CD14-positive monocyte (primary cell): ENCODE results near the gene IGLL1. TPM values are rescaled to one million over a fixed set of nuclear protein-coding genes. Genes with fewer than 3 reads are reported as not detected.
"Not testable (repeated sequence)": the region's sequence is repeated elsewhere in the genome, so short reads cannot be mapped to it uniquely, and the experiment has no call there.

Experiments
- DNase-seq, 3 donors: peaks; one replicate each; pipeline ENCODE4 v3.0.0-alpha.2; 2011 to 2022
- H2AFZ ChIP-seq: 2 replicates; pipeline ENCODE4 v1.6.0; 2012; ENCODE audit warnings: mild to moderate bottlenecking, low read depth, low read length, inconsistent platforms; ENCODE audit not compliant: insufficient read depth, poor library complexity, severe bottlenecking
- H3K27ac ChIP-seq, 2 donors: 1 replicate in 1 of 2; 2 replicates in 1 of 2; pipeline ENCODE4 v1.5.1; 2012 to 2013; ENCODE audit warnings: low read length in 2 of 2, control low read depth in 1 of 2, inconsistent platforms in 1 of 2, low read depth in 1 of 2, mild to moderate bottlenecking in 1 of 2
- H3K27me3 ChIP-seq, 2 donors: one replicate each; pipeline versions ENCODE4 v1.6.0 to v1.6.1; 2011 to 2013; ENCODE audit warnings: low read length in 2 of 2; ENCODE audit not compliant: control insufficient read depth in 2 of 2, insufficient read depth in 2 of 2
- H3K36me3 ChIP-seq, 2 donors: replicated peaks in 1 of 2; 1 replicate in 1 of 2; 2 replicates in 1 of 2; pipeline versions ENCODE4 v1.5.1 to v1.6.1; 2012 to 2013; ENCODE audit warnings: low read length in 2 of 2, control low read depth in 1 of 2, inconsistent platforms in 1 of 2, mild to moderate bottlenecking in 1 of 2; ENCODE audit not compliant: insufficient read depth in 2 of 2, control insufficient read depth in 1 of 2
- H3K4me1 ChIP-seq, 2 donors: 1 replicate in 1 of 2; 2 replicates in 1 of 2; pipeline versions ENCODE4 v1.5.1 to v1.6.1; 2012 to 2013; ENCODE audit warnings: low read length in 2 of 2, control low read depth in 1 of 2, inconsistent platforms in 1 of 2, mild to moderate bottlenecking in 1 of 2, moderate library complexity in 1 of 2; ENCODE audit not compliant: insufficient read depth in 2 of 2, control insufficient read depth in 1 of 2
- H3K4me2 ChIP-seq: replicated peaks from 2 replicates; pipeline ENCODE3; 2012; ENCODE audit warnings: low read length, moderate library complexity, mild to moderate bottlenecking; ENCODE audit not compliant: poor library complexity, severe bottlenecking; ENCODE audit errors: extremely low read depth
- H3K4me3 ChIP-seq, 3 experiments: fragments of 200-600 bp in 1 of 3; sonication (generic) in 1 of 3; replicated peaks in 1 of 3; 1 replicate in 2 of 3; 2 replicates in 1 of 3; pipeline ENCODE4 v1.5.1; 2011 to 2013; ENCODE audit warnings: low read length in 3 of 3, mild to moderate bottlenecking in 3 of 3, control low read depth in 2 of 3, low read depth in 2 of 3, inconsistent platforms in 1 of 3, moderate library complexity in 1 of 3
- H3K79me2 ChIP-seq: 2 replicates; pipeline ENCODE4 v1.6.0; 2012; ENCODE audit warnings: mild to moderate bottlenecking, control low read depth, inconsistent platforms, low read length, moderate library complexity; ENCODE audit not compliant: insufficient read depth
- H3K9ac ChIP-seq: 2 replicates; pipeline ENCODE4 v1.6.0; 2017; ENCODE audit warnings: low read length, mild to moderate bottlenecking; ENCODE audit not compliant: insufficient read depth, poor library complexity, severe bottlenecking
- H3K9me3 ChIP-seq, 2 donors: replicated peaks in 1 of 2; 1 replicate in 1 of 2; 2 replicates in 1 of 2; pipeline versions ENCODE4 v1.5.1 to v1.6.1; 2012 to 2013; ENCODE audit warnings: low read length in 2 of 2, control low read depth in 1 of 2; ENCODE audit not compliant: control insufficient read depth in 1 of 2, insufficient read depth in 1 of 2
- H4K20me1 ChIP-seq: 2 replicates; pipeline ENCODE4 v1.6.0; 2012; ENCODE audit warnings: mild to moderate bottlenecking, low read length, control low read depth, moderate library complexity; ENCODE audit not compliant: insufficient read depth
- H3K27ac Mint-ChIP-seq, 7 donors: one replicate each; pipeline ENCODE4 v1.8.0; 2020; ENCODE audit warnings: mild to moderate bottlenecking in 7 of 7, mixed read lengths in 7 of 7, moderate library complexity in 6 of 7, inconsistent platforms in 2 of 7
- H3K27me3 Mint-ChIP-seq, 3 donors: one replicate each; pipeline ENCODE4 v1.8.0; 2021 to 2022; ENCODE audit warnings: low read depth in 3 of 3, mild to moderate bottlenecking in 3 of 3, mixed read lengths in 3 of 3, moderate library complexity in 3 of 3, inconsistent platforms in 1 of 3
- H3K36me3 Mint-ChIP-seq, 2 donors: one replicate each; pipeline ENCODE4 v1.8.0; 2020; ENCODE audit warnings: mixed read lengths in 2 of 2, inconsistent platforms in 1 of 2, mild to moderate bottlenecking in 1 of 2
- H3K4me1 Mint-ChIP-seq: one replicate; pipeline ENCODE4 v1.8.0; 2020; ENCODE audit warnings: mild to moderate bottlenecking, mixed read lengths
- H3K4me3 Mint-ChIP-seq, 2 donors: one replicate each; pipeline ENCODE4 v1.8.0; 2020; ENCODE audit warnings: mild to moderate bottlenecking in 2 of 2, mixed read lengths in 2 of 2, moderate library complexity in 1 of 2
- H3K9me3 Mint-ChIP-seq, 7 donors: one replicate each; pipeline ENCODE4 v1.8.0; 2020 to 2022; ENCODE audit warnings: mixed read lengths in 7 of 7, mild to moderate bottlenecking in 6 of 7, moderate library complexity in 6 of 7, inconsistent platforms in 2 of 7
- WGBS: methylation state at CpG from one replicate; pipeline ENCODE4 v1.1.5; 2013; ENCODE audit warnings: missing lambda C conversion rate; ENCODE audit not compliant: insufficient coverage; 5-methylcytosine and 5-hydroxymethylcytosine counted together
- intact Hi-C, 2 donors: fragments of 100-400 bp; cut with micrococcal nuclease; formaldehyde crosslinking; loops; one replicate each; pipeline versions ENCODE4 v1.15.0 to v1.15.1; 2023
- polyA plus RNA-seq, 3 donors: library from polyadenylated mRNA; depleted of rRNA in 1 of 3; unstranded in 2 of 3; stranded (reverse) in 1 of 3; fragments of 300-500 nt in 2 of 3; fragments of >200 nt in 1 of 3; fragmentation: Illumina TruSeq in 2 of 3; gene quantifications; 1 replicate in 2 of 3; 2 replicates in 1 of 3; pipeline ENCODE4 v1.2.3, GENCODE V29; 2012 to 2021
- TF ChIP-seq, protein P1 (sequence below): fragments of 200-600 bp; IDR thresholded peaks from one replicate; pipeline ENCODE4 v1.8.0; 2022; ENCODE audit warnings: antibody characterized with exemption, mild to moderate bottlenecking

The IGLL1 gene
- polyA plus RNA-seq, 3 donors: not detected

DNA sequence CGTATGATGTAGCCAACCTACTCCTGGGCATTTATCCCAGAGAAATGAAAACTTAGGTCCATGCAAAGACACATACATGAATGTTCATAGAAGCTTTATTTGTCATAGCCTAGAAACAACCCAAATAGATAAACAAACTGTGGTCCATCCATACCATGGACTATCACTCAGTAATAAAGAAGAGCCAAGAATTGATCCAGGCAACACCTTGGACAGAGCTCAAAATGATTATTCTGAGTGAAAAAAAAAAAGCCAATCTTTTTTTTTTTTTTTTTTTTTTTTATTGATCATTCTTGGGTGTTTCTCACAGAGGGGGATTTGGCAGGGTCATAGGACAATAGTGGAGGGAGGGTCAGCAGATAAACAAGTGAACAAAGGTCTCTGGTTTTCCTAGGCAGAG, 19.9 kb downstream of the IGLL1 start:
- H3K27me3 ChIP-seq, H3K4me1 ChIP-seq, intact Hi-C loops, H3K9me3 Mint-ChIP-seq, H3K36me3 ChIP-seq, H3K4me3 Mint-ChIP-seq, H3K4me2 ChIP-seq, H3K27ac ChIP-seq, H2AFZ ChIP-seq, H4K20me1 ChIP-seq, H3K79me2 ChIP-seq, H3K9ac ChIP-seq, H3K27ac Mint-ChIP-seq, H3K4me3 ChIP-seq, H3K4me1 Mint-ChIP-seq, DNase-seq, H3K36me3 Mint-ChIP-seq, H3K9me3 ChIP-seq: not testable (repeated sequence)
- no CpG with 5 or more reads among the region's 1 CpG for WGBS
- H3K27me3 Mint-ChIP-seq: peaks cover 7 to 22% (median 8%) of the 10 kb centered on the region in 3 donors

DNA sequence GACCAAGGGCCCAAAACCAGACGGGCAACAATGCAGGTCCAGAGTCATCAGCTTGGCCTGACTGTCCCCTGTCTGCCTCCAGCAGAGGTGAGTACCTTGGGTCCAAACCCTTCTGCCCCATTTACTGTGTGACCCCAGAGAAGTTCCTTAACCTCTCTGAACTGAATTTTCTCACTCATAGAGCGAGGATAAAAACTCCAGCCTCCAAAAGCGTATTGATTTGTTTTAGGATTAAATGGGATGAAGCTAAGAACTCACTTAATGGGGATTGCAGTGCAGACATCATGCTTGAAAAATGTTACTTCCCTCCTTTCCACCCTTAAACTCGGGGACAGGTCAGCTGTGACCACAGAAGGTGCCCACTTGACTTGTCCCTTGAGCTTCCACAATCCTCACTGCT, 22.6 kb downstream of the IGLL1 start:
- Histone ChIP-seq H3K4me2 (no peak overlapping the region), H4K20me1 (no peaks in the 10 kb centered on the region), H3K4me3 (no peak overlapping the region), H3K9me3 (no peaks in the 10 kb centered on the region), H3K9ac (no peak overlapping the region), H2AFZ (no peak overlapping the region), H3K4me1 (no peaks in the 10 kb centered on the region), H3K79me2 (no peaks in the 10 kb centered on the region), H3K36me3 (no peaks in the 10 kb centered on the region), H3K27ac (no peak overlapping the region), H3K27me3 (no peaks in the 10 kb centered on the region)
- no peaks in the 10 kb centered on the region for H3K9me3 Mint-ChIP-seq
- H3K4me3 Mint-ChIP-seq: no peak overlapping the region
- DNase-seq: no peak
- intact Hi-C loops: no loop called here
- 56% methylated on average over 1 of the region's 4 CpGs for WGBS
- H3K27me3 Mint-ChIP-seq: peaks cover 0 to 3% (median 3%) of the 10 kb centered on the region in 3 donors
- H3K4me1 Mint-ChIP-seq: no peaks in the 10 kb centered on the region
- H3K36me3 Mint-ChIP-seq: no peaks in the 10 kb centered on the region
- TF ChIP-seq, protein P1, sequence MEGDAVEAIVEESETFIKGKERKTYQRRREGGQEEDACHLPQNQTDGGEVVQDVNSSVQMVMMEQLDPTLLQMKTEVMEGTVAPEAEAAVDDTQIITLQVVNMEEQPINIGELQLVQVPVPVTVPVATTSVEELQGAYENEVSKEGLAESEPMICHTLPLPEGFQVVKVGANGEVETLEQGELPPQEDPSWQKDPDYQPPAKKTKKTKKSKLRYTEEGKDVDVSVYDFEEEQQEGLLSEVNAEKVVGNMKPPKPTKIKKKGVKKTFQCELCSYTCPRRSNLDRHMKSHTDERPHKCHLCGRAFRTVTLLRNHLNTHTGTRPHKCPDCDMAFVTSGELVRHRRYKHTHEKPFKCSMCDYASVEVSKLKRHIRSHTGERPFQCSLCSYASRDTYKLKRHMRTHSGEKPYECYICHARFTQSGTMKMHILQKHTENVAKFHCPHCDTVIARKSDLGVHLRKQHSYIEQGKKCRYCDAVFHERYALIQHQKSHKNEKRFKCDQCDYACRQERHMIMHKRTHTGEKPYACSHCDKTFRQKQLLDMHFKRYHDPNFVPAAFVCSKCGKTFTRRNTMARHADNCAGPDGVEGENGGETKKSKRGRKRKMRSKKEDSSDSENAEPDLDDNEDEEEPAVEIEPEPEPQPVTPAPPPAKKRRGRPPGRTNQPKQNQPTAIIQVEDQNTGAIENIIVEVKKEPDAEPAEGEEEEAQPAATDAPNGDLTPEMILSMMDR: no peak
- no peak overlapping the region for H3K27ac Mint-ChIP-seq
